Stomach (tissue), 4 donors: ENCODE results near the gene SVBP.
"Not testable (repeated sequence)": the region's sequence is repeated elsewhere in the genome, so short reads cannot be mapped to it uniquely, and the experiment has no call there.

Experiments used
- CTCF ChIP-seq, 7 experiments: fragments of 450-650 bp in 4 of 7; fragments of 200-600 bp in 3 of 7; sonication (generic) in 3 of 7; IDR thresholded peaks; one replicate each; pipeline ENCODE4 v1.5.1; 2016 to 2019; ENCODE audit warnings: antibody characterized with exemption in 7 of 7, control low read depth in 2 of 7, mild to moderate bottlenecking in 1 of 7
- EP300 ChIP-seq: sonication (generic); formaldehyde crosslinking; IDR thresholded peaks from one replicate; pipeline ENCODE4 v1.6.1; 2017; ENCODE audit warnings: antibody characterized with exemption
- POLR2A ChIP-seq, 4 donors: fragments of 450-650 bp; IDR thresholded peaks; one replicate each; pipeline ENCODE4 v1.6.1; 2016; ENCODE audit warnings: antibody characterized with exemption in 4 of 4, control low read depth in 2 of 4, mild to moderate bottlenecking in 1 of 4, moderate library complexity in 1 of 4
- POLR2AphosphoS5 ChIP-seq, 3 donors: sonication (generic); formaldehyde crosslinking; IDR thresholded peaks; one replicate each; pipeline ENCODE4 v1.6.1; 2016; ENCODE audit warnings: antibody characterized with exemption in 3 of 3

- TF ChIP-seq POLR2AphosphoS5 (IDR thresholded peaks at IDR 0.05); CTCF (IDR thresholded peaks at IDR 0.05); EP300; POLR2A (IDR thresholded peaks at IDR 0.05): not testable (repeated sequence)
Observed at GRCh38 chr1:42859366-42859765, 42.2 kb upstream of the SVBP start.
